ENCODE results near the gene ZNF135.

DNA sequence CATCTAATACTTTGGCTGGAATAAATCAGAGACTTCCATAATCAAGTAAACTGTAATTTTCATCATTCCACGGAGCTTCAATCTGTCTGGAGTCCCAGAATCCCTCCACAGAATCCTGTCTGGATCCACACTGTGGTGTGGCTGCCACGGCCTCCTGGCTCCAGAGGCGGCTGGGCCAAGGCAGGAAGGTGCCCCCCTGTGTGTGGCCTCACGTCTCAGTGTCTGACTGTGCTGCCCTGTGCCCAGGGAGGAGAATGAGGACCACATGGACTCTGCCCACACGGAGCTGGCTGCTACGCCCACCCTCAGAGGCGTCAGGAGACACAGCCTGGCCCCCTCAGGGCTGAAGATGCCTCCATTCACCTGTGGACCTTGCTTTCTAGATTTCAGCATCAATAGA lies 12.2 kb upstream of the ZNF135 start:
- TF ChIP-seq, protein P1, sequence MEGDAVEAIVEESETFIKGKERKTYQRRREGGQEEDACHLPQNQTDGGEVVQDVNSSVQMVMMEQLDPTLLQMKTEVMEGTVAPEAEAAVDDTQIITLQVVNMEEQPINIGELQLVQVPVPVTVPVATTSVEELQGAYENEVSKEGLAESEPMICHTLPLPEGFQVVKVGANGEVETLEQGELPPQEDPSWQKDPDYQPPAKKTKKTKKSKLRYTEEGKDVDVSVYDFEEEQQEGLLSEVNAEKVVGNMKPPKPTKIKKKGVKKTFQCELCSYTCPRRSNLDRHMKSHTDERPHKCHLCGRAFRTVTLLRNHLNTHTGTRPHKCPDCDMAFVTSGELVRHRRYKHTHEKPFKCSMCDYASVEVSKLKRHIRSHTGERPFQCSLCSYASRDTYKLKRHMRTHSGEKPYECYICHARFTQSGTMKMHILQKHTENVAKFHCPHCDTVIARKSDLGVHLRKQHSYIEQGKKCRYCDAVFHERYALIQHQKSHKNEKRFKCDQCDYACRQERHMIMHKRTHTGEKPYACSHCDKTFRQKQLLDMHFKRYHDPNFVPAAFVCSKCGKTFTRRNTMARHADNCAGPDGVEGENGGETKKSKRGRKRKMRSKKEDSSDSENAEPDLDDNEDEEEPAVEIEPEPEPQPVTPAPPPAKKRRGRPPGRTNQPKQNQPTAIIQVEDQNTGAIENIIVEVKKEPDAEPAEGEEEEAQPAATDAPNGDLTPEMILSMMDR (conservative IDR thresholded peaks at IDR 0.05), result no peak
- TF ChIP-seq ZFX (IDR thresholded peaks at IDR 0.05), result no peak
